Measurements from ENCODE around the gene GCC2. TPM values are rescaled to one million over a fixed set of nuclear protein-coding genes. Genes with fewer than 3 reads are reported as not detected.

GCC2 gene
- total and polyA plus RNA-seq, 8 donors, result 5.2 to 498 (median 54.3) TPM

GRCh38 chr2:108542071-108542470, 93.1 kb downstream of the GCC2 start:
- Histone ChIP-seq H3K4me1 (peaks cover 9 to 57% (median 33%) of the 10 kb centered on the region in 4 donors), H3K4me3 (no peak overlapping the region), H3K9me3 (no peaks in the 10 kb centered on the region), H3K36me3 (no peaks in the 10 kb centered on the region), H3K27ac (peak overlapping the region in 3 of 5 donors; percentile 7 to 47 (median 10)), H3K27me3 (no peaks in the 10 kb centered on the region)
- 34 to 45% (median 36%) methylated on average over 4 of the region's 4 CpGs for WGBS, 5 donors
- intact Hi-C loops (cut with DNase I; ENCODE audit: low total_unique reads), result no loop called here
- TF ChIP-seq POLR2A (IDR thresholded peaks at IDR 0.05), result no peak
- no peak for TF ChIP-seq POLR2AphosphoS5 (IDR thresholded peaks at IDR 0.05)
- TF ChIP-seq CTCF (IDR thresholded peaks at IDR 0.05), result no peak
- no peak for TF ChIP-seq EP300 (IDR thresholded peaks at IDR 0.05)
- DNase-seq, result peak in 1 of 2 donors; percentile 54

GRCh38 chr2:108547606-108548005, 98.6 kb downstream of the GCC2 start:
- no peaks in the 10 kb centered on the region for H3K36me3 ChIP-seq
- no peaks in the 10 kb centered on the region for H3K27me3 ChIP-seq
- 75 to 90% (median 83%) methylated on average over 5 of the region's 5 CpGs for WGBS, 5 donors
- TF ChIP-seq CTCF (IDR thresholded peaks at IDR 0.05), result no peak
- no peak for TF ChIP-seq EP300 (IDR thresholded peaks at IDR 0.05)
- TF ChIP-seq POLR2A (IDR thresholded peaks at IDR 0.05), result no peak
- no peak for TF ChIP-seq POLR2AphosphoS5 (IDR thresholded peaks at IDR 0.05)
- intact Hi-C loops (cut with DNase I; ENCODE audit: low total_unique reads), result no loop called here
- H3K9me3 ChIP-seq, result no peaks in the 10 kb centered on the region
- no peak overlapping the region for H3K4me3 ChIP-seq
- H3K4me1 ChIP-seq, result peaks cover 0 to 32% (median 13%) of the 10 kb centered on the region in 4 donors
- H3K27ac ChIP-seq, result no peak overlapping the region
- DNase-seq, result no peak

- 65 to 74% (median 68%) methylated on average over 9 of the region's 9 CpGs for WGBS, 5 donors
- no peaks in the 10 kb centered on the region for H3K36me3 ChIP-seq
- DNase-seq, result peak in 1 of 2 donors; percentile 30
Measured at GRCh38 chr2:108548208-108549003, 99.4 kb downstream of the GCC2 start.

GRCh38 chr2:108552566-108552965, 103.6 kb downstream of the GCC2 start:
- intact Hi-C loops (cut with DNase I; ENCODE audit: low total_unique reads), result no loop called here
- Histone ChIP-seq H3K27me3 (no peaks in the 10 kb centered on the region), H3K27ac (peak overlapping the region; percentile 18 to 67 (median 45)), H3K4me3 (no peak overlapping the region), H3K4me1 (peaks cover 15 to 57% (median 31%) of the 10 kb centered on the region in 4 donors), H3K36me3 (no peaks in the 10 kb centered on the region), H3K9me3 (no peaks in the 10 kb centered on the region)
- 62 to 78% (median 68%) methylated on average over 2 of the region's 2 CpGs for WGBS, 5 donors
- DNase-seq, result no peak
- TF ChIP-seq CTCF (IDR thresholded peaks at IDR 0.05), result no peak
- TF ChIP-seq POLR2A (IDR thresholded peaks at IDR 0.05), result no peak
- no peak for TF ChIP-seq POLR2AphosphoS5 (IDR thresholded peaks at IDR 0.05)
- TF ChIP-seq EP300 (IDR thresholded peaks at IDR 0.05), result no peak

More at GRCh38 chr2:108548208-108549003, 99.4 kb downstream of the GCC2 start:
- H3K4me3 ChIP-seq, result no peak overlapping the region
- H3K27ac ChIP-seq, result no peak overlapping the region
- intact Hi-C loops (cut with DNase I; ENCODE audit: low total_unique reads), result no loop called here
- H3K27me3 ChIP-seq, result no peaks in the 10 kb centered on the region
- no peak for TF ChIP-seq EP300 (IDR thresholded peaks at IDR 0.05)
- TF ChIP-seq POLR2A (IDR thresholded peaks at IDR 0.05), result no peak
- TF ChIP-seq POLR2AphosphoS5 (IDR thresholded peaks at IDR 0.05), result no peak
- TF ChIP-seq CTCF (IDR thresholded peaks at IDR 0.05), result no peak
- H3K9me3 ChIP-seq, result no peaks in the 10 kb centered on the region
- peaks cover 6 to 35% (median 16%) of the 10 kb centered on the region in 4 donors for H3K4me1 ChIP-seq

All from stomach (tissue), 9 donors.